Cardiac fibroblast (primary cell): ENCODE results near the gene BCL2.

Source experiments
- DNase-seq, 2 donors: peaks; one replicate each; pipeline versions ENCODE4 v3.0.0 to v3.0.0-alpha.2; 2010; ENCODE audit warnings: low read depth in 2 of 2
- H3K4me3 ChIP-seq, 2 donors: replicated peaks in 1 of 2; 1 replicate in 1 of 2; 2 replicates in 1 of 2; pipeline ENCODE4 v1.5.1; 2011; ENCODE audit warnings: low read depth in 2 of 2, low read length in 2 of 2, mild to moderate bottlenecking in 2 of 2, moderate library complexity in 1 of 2
- TF ChIP-seq, protein P1 (sequence below): IDR thresholded peaks from one replicate; pipeline ENCODE4 v1.5.1; 2011; ENCODE audit warnings: low read depth, mild to moderate bottlenecking, low read length, inconsistent platforms

The BCL2 gene

DNA sequence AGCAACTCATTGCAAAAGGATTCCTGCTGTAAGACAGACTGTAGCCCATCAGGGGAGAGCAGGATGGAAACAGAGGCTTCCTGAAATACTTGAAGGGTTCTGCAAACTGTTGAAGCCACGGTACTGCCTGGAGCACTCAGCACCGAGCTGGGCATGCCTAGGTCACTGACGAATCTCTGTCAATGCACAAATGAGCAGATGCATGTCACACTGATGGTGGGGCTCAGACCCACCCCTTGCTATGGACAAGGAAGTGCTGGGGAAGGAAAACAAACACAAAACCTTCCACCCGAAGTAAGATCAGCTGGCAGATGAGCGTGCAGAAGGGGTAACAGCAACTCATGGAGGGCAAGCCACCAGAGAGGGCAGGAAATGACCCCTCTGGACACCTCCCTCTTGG is 136.7 kb downstream of the BCL2 start:
- no peak overlapping the region for H3K4me3 ChIP-seq
- TF ChIP-seq, protein P1, sequence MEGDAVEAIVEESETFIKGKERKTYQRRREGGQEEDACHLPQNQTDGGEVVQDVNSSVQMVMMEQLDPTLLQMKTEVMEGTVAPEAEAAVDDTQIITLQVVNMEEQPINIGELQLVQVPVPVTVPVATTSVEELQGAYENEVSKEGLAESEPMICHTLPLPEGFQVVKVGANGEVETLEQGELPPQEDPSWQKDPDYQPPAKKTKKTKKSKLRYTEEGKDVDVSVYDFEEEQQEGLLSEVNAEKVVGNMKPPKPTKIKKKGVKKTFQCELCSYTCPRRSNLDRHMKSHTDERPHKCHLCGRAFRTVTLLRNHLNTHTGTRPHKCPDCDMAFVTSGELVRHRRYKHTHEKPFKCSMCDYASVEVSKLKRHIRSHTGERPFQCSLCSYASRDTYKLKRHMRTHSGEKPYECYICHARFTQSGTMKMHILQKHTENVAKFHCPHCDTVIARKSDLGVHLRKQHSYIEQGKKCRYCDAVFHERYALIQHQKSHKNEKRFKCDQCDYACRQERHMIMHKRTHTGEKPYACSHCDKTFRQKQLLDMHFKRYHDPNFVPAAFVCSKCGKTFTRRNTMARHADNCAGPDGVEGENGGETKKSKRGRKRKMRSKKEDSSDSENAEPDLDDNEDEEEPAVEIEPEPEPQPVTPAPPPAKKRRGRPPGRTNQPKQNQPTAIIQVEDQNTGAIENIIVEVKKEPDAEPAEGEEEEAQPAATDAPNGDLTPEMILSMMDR: no peak
- DNase-seq: no peak

DNA sequence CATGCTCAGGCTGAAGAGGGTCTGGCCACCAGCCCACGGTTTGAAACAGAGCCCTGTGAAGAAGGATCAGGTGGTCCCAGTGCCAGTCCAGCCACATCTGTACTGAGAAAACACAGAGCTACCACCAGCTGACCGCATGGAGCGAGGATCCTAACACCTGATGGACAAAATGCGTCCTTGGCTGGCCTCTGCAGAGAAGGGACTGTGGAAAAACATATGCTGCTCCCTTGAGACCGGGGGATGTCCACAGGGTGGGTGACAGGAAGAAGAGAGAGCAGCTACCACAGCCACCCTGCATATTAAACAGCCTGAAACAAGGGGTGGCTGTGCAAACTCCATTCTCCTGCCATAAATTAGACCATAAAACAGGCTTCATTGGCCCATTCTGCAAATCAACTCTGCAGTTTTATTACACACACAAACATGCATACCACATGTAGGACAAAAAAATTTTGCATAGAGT is 137.2 kb downstream of the BCL2 start:
- TF ChIP-seq, protein P1: no peak
- no peak overlapping the region for H3K4me3 ChIP-seq
- DNase-seq: no peak

DNA sequence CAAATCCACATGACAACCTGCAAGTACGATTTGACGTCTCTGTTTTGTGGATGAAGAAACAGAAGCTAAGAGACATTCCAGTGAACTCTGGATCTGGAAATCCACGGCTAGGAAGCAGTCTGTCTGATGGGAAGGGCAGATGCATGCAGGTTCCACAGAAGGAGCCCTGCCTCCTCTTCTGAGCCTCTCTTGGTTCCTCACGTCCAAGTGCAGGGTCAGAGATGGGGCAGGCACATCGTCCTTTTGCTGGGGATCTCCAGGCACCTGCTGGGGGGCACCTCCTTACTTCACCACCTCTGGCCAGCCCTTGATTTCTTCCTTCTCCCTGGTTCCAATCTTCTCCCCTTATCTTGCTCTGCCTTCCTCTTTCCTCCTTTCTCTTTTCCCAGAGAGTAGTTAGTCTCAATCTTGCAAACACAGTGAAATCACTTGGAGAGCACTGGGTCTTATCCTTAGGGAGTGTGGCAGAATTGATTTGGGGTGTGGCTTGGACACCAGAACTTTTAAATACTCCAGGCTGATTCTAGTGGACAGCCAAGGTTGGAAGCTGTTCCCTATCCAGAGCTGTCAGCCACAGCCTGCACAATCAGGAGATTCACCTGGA is 137.8 kb downstream of the BCL2 start:
- TF ChIP-seq, protein P1: no peak
- no peak overlapping the region for H3K4me3 ChIP-seq
- DNase-seq: no peak

DNA sequence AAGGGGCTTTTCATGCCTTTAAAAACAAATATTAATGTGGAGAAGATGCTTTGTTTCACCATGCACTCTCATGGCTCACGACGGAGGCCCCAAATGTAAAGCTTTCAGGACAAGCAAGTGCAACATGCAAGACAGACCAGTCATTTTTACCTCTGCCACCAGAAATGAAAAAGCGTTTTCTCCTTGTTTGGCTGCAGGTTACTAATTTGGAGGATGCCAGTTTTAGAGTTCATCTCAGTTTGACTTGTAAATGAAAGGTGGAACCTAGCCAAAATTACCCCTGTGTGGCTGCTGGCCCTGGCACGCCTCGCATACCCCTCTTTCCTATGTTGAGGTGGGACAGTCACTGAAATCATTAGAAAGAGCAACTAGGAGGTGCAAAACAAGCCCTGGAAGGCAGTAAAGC is 138.6 kb downstream of the BCL2 start:
- H3K4me3 ChIP-seq: no peak overlapping the region
- TF ChIP-seq, protein P1: no peak
- DNase-seq: no peak

DNA sequence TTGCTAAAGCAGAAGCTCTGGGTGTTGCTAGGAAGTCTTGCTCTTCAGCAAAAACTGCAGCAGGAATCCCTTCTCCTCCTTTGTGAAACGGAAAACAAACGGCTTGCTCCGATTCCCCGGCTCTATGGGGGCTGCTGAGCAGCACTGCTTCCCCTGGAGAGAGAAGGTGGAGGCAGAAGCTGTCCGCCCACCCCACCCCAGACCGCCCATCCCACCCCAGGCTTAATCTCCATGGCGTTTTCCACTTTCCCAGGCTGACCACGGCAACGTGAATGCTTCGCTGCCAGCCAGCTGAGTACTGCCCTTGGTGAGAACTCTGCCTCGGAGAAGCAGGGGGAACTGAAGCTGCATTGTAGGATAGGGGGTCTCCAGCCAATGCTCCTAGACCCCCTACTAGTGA is 139.2 kb downstream of the BCL2 start:
- TF ChIP-seq, protein P1: no peak
- DNase-seq: no peak
- no peak overlapping the region for H3K4me3 ChIP-seq

DNA sequence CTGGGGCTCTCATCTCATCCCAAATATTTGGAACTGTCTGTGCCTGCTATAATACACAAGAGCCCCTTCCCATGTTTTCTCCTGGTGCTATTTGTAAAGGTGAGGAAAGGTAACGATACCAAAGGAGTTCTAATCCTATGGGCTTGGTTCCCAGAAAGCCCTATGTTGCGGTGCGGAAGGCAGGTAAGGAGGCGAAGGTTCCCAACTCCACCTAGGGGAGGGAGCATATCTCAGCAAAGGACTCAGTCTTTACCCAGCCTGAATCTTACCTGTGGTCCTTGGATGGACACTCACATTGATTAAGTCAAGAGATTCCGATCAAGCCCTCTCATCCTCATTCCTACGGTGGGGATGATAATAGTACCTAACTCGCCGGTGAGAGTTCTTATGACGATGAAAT is 140.1 kb downstream of the BCL2 start:
- no peak for DNase-seq
- no peak overlapping the region for H3K4me3 ChIP-seq
- TF ChIP-seq, protein P1: no peak

DNA sequence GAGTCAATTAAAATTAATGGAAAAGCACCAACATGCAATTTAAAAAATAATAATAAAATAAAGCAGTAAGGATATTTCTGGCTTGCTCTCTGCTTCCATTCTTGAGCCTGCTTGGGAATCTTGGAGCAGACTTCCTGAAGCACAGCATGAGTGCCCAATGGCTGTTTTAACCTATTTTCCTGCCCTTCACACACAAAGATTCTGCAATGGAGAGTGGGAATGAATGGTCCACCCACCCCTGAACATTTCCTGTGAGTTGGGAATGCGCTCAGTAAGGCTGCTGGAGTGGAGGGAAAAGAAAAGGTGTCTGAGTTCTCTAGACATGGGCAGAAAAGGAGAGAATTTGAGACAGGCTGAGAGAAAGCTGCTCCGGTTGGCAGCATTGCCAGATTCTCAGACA is 140.6 kb downstream of the BCL2 start:
- TF ChIP-seq, protein P1: no peak
- DNase-seq: no peak
- no peak overlapping the region for H3K4me3 ChIP-seq
